ENCODE measurements around the gene PITPNM3.

Gene PITPNM3

GRCh38 chr17:6551869-6552531 lies 4.4 kb downstream of the PITPNM3 start:
- DNase-seq (ENCODE audit: low spot score) = no peak

DNA sequence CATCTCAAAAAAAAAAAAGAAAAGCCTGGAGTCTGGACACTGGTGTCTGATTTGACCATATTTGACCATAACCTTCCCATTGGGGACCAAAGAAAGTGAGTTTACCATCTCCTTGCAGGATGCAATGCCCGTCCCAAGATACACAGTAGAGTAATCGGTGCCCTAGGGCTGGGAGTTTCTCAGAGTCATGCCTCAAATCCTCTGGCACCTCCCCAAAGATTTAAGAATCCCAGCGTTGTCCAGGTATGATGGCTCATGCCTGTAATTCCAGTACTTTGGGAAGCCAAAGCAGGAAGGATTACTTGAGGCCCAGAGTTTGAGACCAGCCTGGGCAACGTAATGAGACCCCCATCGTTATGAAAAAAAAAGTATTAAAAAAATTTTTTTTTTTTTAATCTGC lies 5.0 kb downstream of the PITPNM3 start:
- no peak for DNase-seq (ENCODE audit: low spot score)

DNA sequence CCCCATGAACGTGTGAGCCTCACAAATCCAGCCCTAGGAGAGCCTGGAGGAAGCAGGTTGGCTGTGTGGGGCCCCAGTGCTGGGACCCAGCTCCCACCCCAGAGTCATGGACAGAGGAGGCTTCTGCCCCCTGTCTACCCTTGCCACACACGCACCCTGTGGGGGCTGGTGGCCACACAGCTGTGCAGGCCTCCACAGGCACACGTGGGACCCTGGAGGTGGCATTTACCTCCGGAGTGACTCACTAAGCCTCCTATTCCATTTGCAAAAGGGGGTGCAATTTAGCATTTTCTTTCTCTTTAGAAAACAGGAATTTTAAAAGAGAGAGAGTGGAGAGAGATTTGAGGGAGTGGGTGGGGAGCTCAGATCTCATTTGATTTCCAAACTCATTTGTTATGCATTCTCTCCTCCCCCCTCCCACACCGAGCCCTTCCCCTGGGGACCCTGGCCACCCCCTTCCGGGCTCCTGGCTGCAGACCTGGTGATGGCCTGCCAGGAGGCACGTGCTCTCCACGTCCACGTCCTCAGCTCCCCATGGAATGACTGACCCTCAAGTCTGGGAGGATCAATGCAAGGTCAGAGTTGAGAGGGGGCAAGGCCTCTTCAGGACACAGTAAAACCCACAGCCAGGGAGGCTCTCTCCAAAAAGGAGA lies 6.8 kb downstream of the PITPNM3 start:
- DNase-seq (ENCODE audit: low spot score) = no peak

DNA sequence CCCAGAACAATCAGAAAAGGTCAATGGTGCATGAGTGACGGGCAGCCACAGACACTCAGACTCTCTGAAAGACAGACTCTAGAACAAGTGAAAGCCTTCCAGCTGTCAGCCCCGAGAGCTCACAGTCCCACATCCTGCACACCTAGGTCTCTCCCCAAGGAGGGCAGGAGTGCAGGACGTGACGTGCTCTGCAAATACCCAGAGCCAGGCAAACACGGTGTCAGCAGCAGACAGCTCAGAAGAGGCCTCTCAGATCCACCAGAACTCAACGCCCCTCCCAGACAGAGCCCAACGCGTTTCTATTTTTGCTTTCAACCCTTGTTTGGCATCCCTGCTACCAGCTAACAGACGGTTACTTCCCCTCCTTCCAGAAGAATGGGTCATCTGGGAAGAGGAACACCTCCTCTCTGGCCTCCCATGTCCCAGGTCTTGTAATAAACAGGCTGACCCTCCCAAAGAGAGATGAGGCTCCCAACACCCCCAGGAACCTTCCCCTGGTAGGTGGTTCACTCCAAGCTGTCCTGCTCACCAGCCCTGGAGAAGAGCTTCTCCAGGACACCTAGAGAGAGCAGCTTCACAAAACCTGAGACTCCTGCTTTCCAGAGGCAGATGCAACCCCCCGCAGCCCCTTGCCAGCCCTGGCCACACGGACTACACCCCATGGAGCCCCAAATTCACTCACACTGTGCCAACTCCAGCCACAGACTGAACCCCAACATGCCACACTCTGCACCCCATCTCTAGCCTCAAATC lies 7.6 kb downstream of the PITPNM3 start:
- DNase-seq (ENCODE audit: low spot score) = no peak

GRCh38 chr17:6548034-6548433 lies 8.3 kb downstream of the PITPNM3 start:
- no peak for DNase-seq (ENCODE audit: low spot score)

DNA sequence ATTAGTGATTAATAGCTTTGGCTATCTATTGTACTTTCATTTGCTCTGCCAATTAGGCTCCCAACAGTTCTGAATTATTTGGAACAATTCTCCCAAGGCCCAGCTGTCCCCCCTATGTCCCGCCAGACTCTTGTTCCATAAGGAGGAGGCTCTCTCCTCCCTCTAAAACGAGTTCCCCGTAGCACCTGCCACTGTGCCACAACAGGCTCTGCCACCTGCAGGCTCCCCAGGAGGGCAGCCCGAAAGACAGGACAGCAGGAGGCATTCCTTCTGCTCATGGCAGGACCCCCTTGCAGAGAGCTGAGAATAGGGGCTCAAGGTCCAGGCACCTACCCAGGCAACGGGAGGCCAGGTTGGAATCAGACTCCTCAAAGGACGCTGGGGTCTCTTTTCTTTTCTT lies 9.0 kb downstream of the PITPNM3 start:
- no peak for DNase-seq (ENCODE audit: low spot score)

GRCh38 chr17:6546069-6546718 lies 10.2 kb downstream of the PITPNM3 start:
- DNase-seq (ENCODE audit: low spot score) = no peak

DNA sequence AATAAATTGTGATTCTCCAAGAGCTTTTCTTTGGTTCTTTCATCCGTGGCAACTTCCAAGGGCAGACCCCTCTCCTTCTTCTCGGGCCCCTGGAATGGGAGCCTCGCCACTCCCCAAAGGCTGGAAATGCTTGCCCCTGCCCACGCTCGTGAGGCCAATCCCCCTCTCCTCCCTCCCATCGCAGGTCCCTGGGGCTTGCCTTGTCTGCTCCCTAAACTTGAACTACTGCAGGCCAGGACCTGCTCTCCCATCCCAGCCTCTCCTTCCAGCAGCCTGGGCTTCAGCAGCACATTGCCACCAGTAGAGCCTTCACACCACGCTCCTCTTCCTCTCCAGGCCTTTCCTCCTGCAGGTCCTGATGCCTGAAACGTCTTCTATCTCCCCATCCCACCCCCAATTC lies 11.1 kb downstream of the PITPNM3 start:
- no peak for DNase-seq (ENCODE audit: low spot score)

DNA sequence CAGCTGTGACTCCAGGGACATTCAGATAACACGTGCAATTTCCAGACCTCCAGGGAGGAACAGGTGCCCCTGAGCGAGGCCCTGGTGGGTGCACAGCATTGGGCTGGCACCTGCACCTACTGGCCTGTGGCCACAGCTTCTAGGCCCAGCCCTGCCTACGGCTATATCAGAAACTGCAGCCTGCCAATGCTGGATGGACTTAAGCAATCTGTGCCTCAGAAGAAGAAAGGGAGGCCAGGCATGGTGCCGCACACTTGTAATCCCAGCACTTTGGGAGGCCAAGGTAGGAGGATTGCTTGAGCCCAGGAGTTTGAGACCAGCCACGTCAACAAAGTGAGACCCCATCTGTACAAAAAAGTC lies 12.4 kb downstream of the PITPNM3 start:
- no peak for DNase-seq (ENCODE audit: low spot score)

DNA sequence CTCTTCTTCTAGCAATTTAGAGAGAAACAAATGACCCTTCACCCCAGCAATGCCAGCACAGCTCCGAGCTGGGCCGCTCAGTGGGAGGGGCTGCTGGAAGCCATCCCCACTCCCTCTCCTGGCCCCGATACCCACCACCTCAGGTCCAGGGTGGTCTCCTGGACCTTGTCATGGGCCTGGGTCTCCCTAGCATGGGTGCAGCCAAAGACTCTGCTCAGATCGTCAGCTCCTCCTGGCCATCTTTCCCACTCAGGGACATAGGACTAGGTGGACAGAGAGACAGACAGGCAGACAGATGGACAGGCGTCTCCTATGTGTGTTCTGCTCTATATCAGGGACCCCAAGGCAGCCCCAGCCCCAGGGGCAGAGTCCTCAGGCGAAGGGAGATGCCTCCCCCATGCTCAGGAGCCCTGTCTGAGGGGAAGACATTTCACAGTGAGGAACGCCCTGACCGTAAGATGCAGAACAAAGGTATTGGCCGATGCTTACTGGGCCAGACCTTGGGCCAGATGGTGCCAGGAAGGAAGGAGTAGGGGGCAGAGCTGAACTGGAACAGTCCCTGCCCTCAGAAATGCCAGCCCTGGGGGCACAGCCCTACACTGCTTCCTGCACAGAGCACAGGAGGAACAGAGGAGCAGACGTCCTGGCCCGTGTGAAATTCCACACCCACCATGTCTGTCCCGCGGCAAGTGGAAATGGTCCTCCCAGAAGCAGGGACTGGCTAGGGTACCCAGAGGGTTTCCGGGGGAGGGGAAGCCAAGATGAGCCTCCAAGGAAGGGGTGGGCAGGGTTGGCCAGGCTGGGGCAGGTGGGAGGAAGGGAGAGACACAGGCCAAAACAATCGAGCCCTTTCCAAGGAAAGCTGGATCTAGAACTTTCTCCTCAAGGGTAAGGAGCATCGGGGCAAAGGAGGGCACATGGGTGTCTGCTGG lies 13.0 kb downstream of the PITPNM3 start:
- DNase-seq (ENCODE audit: low spot score) = no peak

- DNase-seq (ENCODE audit: low spot score) = no peak
These were observed 13.8 kb downstream of the PITPNM3 start for GRCh38 chr17:6542577-6542976.

DNA sequence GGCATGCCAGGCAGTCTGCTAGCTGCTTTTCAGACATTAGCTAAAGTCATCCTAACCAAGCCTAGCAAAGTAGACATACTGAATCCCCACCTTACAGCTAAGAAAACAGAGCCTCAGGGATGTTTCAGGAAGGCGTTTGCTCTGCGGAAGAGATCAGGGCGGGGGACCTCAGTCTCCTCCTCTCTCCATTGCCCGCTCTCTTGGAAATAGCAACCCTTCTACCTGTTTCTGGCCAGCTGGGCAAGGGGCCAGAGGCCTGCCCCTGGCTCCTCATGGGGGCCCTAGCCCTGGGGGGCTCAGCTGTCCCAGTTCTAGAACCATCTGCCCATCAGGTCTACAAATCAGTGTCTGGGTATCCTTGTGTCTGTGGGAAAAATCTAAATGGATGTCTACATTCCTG lies 14.5 kb downstream of the PITPNM3 start:
- no peak for DNase-seq (ENCODE audit: low spot score)

DNA sequence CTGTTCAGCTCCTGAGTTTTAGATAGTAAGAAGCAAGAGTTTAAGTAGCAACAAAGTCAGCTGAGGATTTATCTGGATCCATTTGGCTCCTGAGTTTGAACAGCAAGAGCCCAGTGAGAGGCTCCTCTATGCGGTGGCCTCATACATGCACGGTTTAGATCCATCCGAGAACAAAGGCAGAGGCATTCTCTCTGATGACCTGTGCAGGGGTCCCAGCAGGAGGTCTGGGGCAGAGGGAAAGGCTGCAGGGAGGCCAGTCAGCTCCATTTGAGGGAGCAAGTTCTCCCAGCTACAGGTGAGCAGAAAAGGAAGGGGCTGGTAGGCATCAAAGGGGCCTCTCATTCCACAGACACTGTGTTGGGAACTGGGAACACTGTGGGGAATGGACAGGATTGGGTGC lies 16.5 kb downstream of the PITPNM3 start:
- DNase-seq (ENCODE audit: low spot score) = no peak

DNA sequence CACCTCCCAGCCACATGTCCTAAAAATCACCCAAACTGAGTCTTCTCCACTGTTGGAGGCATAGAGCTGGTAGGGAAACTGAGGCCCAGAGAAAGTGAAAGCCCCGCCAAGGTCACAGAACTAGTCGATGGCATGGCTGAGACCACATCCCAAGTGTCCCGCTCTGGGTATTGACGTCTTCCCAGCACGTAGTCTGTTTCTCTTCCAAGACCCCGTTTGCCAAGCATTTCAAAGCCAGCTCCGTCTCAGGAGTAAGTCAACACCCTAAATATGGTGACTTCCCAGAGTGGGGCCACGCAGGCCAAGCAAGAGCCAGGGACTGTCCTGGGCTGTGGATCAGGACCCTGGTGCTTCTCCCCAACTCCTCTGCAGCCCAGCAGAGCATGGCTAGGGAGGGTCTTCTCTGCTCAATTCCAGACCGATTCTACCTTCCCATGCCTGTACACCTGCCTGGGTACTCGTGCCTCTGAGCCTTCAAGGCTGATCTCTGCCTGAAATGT lies 19.7 kb downstream of the PITPNM3 start:
- no peak for DNase-seq (ENCODE audit: low spot score)

DNA sequence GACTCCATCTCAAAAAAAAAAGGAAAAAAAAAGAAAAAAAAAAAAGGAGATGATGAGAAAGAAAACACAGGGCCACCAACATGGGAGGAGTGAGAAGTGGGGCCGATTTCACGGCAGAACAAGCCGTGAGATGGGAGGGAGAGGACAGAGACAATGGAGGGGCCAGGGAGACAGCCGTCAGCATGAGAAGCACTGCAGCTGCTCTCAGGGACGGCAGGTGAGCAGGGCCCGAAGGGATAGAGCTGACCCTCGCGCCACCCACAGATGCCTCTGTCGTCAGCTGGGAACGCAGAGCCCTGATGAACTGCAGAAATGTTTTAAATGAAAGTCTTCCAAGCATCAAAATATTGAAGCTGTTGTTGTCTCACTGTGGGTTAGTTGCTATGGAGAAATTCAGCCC lies 20.3 kb downstream of the PITPNM3 start:
- no peak for DNase-seq (ENCODE audit: low spot score)

DNA sequence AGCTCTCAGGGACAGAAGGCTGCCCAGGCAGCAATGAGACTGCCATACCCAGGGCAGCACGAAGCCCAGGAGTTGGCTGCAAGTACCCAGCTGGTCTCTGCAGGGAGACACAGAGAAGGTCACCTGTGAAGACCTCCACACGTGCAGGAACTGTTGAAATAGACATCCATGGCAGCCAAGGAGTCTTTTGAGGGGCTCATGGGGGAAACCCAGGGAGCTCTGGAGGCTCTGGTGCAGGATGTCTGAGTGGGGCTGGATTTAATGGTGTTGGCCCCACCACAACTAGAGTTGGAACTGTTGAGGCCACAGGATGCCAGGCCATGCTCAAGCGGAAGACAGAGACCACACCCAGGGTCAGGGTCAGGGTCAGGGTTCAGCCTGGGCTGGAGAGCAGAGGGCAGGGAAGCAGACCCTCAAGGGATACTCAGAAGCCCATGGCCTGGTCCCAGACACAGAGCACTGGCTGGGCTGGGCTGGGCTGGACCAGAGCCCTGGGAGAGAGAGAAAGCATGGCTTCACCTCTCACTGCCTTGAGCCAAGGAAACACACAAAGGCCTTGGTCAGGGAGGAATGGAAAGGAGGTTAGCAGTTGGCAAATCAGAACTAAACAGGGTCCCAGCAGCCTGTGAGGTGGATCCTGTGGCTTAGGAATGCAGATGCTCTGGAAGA lies 21.4 kb downstream of the PITPNM3 start:
- no peak for DNase-seq (ENCODE audit: low spot score)

DNA sequence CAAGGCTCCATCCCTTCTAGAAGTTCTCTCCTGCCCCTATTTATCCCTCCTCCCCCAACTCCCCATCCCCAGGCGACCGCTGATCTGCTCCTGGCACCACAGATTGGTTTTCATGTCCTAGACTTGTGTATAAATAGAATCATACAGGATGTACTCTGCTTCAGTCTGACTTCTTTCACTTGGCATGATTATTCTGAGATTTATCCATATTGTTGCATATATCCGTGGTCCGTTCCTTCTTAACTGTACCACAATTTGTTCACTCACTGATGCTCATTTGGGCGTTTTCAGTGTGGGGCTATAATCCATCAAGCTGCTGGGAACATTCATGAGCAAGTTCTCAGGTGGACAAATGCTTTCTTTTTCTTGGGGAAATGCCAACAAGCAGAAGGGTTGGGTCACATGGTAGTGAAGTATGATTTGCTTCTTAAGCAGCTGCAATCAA lies 23.9 kb downstream of the PITPNM3 start:
- no peak for DNase-seq (ENCODE audit: low spot score)

DNA sequence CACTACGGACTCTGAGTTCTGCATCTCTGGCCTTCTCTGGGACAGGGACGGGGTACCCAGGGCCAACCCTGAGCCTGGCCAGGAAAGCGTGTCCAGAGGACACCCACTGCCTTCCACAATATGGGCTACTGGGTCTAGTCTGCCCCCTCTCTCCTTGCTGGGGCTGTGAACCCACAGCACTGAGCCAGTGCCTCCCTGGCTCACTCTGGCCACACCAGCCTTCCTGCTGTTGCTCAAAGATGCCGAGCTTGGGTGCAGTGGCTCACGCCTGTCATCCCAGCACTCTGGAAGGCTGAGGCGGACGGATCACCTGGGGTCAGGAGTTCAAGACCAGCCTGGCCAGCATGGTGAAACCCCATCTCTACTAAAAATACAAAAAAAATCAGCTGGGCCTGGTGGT lies 24.8 kb downstream of the PITPNM3 start:
- no peak for DNase-seq (ENCODE audit: low spot score)

DNA sequence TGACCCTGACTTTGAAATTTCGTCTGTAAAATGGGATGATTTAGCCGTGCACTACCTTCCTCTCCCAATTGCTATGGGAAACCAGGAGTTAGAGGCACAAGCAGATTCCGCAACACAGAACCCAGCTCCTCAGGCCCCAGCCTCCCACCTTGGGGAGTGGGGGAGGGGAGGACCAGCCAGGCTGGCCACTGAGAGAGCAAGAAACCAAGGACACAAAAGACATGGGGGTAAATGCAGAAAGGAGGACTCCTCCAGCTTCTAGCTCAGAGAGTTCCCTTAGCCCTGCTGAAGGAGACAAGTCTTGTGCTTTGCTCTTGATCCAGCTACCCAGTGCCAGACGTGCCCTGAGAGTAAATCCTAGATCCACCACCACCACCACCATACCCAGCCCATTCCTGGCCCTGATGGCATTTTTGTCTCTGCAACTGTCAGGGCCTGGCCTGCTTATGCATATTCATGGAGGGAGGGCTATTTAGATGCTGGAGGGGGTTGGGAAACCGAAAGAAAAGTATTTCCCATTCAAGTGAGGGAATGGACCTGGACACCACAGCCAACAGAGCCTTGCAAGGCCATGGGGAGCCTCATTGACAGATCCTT lies 25.9 kb downstream of the PITPNM3 start:
- no peak for DNase-seq (ENCODE audit: low spot score)

DNA sequence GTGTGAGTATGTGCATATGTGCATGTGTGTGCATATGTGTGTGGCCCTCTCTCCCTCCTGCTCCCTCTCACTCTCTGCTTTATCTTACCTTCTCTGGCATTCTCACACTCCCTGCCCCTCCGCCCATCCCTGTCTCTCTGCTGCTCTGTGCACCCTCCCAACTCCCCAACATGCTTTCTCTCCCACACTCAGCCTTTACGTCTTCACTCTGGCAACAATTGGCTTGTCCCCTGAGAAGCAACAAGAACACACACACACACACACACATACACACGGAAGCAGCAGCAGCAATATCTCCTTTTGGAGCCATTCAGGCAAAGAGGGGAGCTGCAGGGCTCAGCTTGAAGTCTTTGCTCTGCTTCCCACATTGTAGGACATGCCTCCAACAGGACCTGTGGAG lies 27.8 kb downstream of the PITPNM3 start:
- DNase-seq (ENCODE audit: low spot score) = no peak

Measured in Ammon's horn (tissue), 1 donor.